Liver (tissue), 9 donors: ENCODE data around the gene NEURL3. TPM values are rescaled to one million over a fixed set of nuclear protein-coding genes. Genes with fewer than 3 reads are reported as not detected.
A peak's percentile ranks its signal among the peaks of the same experiment; 100 is the strongest.

Source experiments
- DNase-seq: peaks from one replicate; pipeline ENCODE4 v3.0.0-alpha.2; 2017; ENCODE audit warnings: low spot score
- H3K27ac ChIP-seq, 2 donors: one replicate each; pipeline ENCODE4 v1.7.0; 2013; ENCODE audit warnings: inconsistent platforms in 2 of 2, low read length in 2 of 2, control low read depth in 1 of 2, low read depth in 1 of 2, mild to moderate bottlenecking in 1 of 2
- H3K27me3 ChIP-seq, 4 donors: one replicate each; pipeline versions ENCODE4 v1.6.1 to v1.7.0; 2013; ENCODE audit warnings: low read length in 3 of 4, inconsistent platforms in 1 of 4, mild to moderate bottlenecking in 1 of 4, moderate library complexity in 1 of 4; ENCODE audit not compliant: control insufficient read depth in 4 of 4, insufficient read depth in 4 of 4
- H3K36me3 ChIP-seq, 4 donors: one replicate each; pipeline versions ENCODE4 v1.6.1 to v1.7.0; 2013; ENCODE audit warnings: low read length in 3 of 4, mild to moderate bottlenecking in 3 of 4, low read depth in 1 of 4, moderate library complexity in 1 of 4; ENCODE audit not compliant: control insufficient read depth in 4 of 4, insufficient read depth in 3 of 4
- H3K4me1 ChIP-seq, 4 donors: one replicate each; pipeline versions ENCODE4 v1.6.1 to v1.7.0; 2013; ENCODE audit warnings: low read length in 3 of 4, mild to moderate bottlenecking in 3 of 4, moderate library complexity in 1 of 4; ENCODE audit not compliant: control insufficient read depth in 4 of 4, insufficient read depth in 4 of 4
- H3K4me3 ChIP-seq, 3 donors: one replicate each; pipeline versions ENCODE4 v1.6.1 to v1.7.0; 2013; ENCODE audit warnings: low read length in 3 of 3, control low read depth in 1 of 3, low read depth in 1 of 3, mild to moderate bottlenecking in 1 of 3
- H3K9ac ChIP-seq, 2 donors: one replicate each; pipeline ENCODE4 v1.7.0; 2013; ENCODE audit warnings: low read length in 2 of 2, mild to moderate bottlenecking in 2 of 2, moderate library complexity in 2 of 2, control low read depth in 1 of 2, low read depth in 1 of 2
- H3K9me3 ChIP-seq, 4 donors: one replicate each; pipeline versions ENCODE4 v1.6.1 to v1.7.0; 2013; ENCODE audit warnings: low read length in 3 of 4; ENCODE audit not compliant: control insufficient read depth in 4 of 4
- ATF3 ChIP-seq: IDR thresholded peaks from 2 replicates; pipeline ENCODE4 v1.6.1; 2016; ENCODE audit warnings: antibody characterized with exemption
- CTCF ChIP-seq: fragments of 150-350 bp; IDR thresholded peaks from 2 replicates; pipeline ENCODE4 v1.5.1; 2017; ENCODE audit warnings: improper control_type of control experiment, low read depth, low read length; ENCODE audit not compliant: missing input control
- FOXA1 ChIP-seq: IDR thresholded peaks from 2 replicates; pipeline ENCODE4 v1.6.1; 2016; ENCODE audit warnings: antibody characterized with exemption
- FOXA2 ChIP-seq: IDR thresholded peaks from 2 replicates; pipeline ENCODE4 v1.6.1; 2016; ENCODE audit warnings: antibody characterized with exemption
- GABPA ChIP-seq, 2 donors: IDR thresholded peaks in 1 of 2; conservative IDR thresholded peaks in 1 of 2; 2 replicates each; pipeline ENCODE4 v1.6.1; 2016; ENCODE audit warnings: antibody characterized with exemption in 2 of 2, mild to moderate bottlenecking in 1 of 2, moderate library complexity in 1 of 2
- HNF4A ChIP-seq, 2 donors: conservative IDR thresholded peaks; 2 replicates each; pipeline ENCODE4 v1.6.1; 2016; ENCODE audit warnings: antibody characterized with exemption in 2 of 2, mild to moderate bottlenecking in 2 of 2
- HNF4G ChIP-seq: IDR thresholded peaks from 2 replicates; pipeline ENCODE4 v1.6.1; 2016; ENCODE audit warnings: antibody characterized with exemption
- JUND ChIP-seq, 2 donors: IDR thresholded peaks; 2 replicates each; pipeline ENCODE4 v1.6.1; 2016; ENCODE audit warnings: antibody characterized with exemption in 2 of 2
- MAX ChIP-seq: IDR thresholded peaks from 2 replicates; pipeline ENCODE4 v1.6.1; 2016; ENCODE audit warnings: antibody characterized with exemption
- NR2F2 ChIP-seq: IDR thresholded peaks from 2 replicates; pipeline ENCODE4 v1.6.1; 2016; ENCODE audit warnings: antibody characterized with exemption
- RAD21 ChIP-seq, 2 donors: IDR thresholded peaks; 2 replicates each; pipeline ENCODE4 v1.6.1; 2016; ENCODE audit warnings: antibody characterized with exemption in 2 of 2, mild to moderate bottlenecking in 2 of 2
- REST ChIP-seq: IDR thresholded peaks from 2 replicates; pipeline ENCODE4 v1.6.1; 2016; ENCODE audit warnings: antibody characterized with exemption, mild to moderate bottlenecking
- RXRA ChIP-seq, 2 donors: IDR thresholded peaks; 2 replicates each; pipeline ENCODE4 v1.6.1; 2017 to 2018; ENCODE audit warnings: antibody characterized with exemption in 2 of 2, mild to moderate bottlenecking in 1 of 2
- SP1 ChIP-seq: IDR thresholded peaks from 2 replicates; pipeline ENCODE4 v1.6.1; 2018; ENCODE audit warnings: antibody characterized with exemption, mild to moderate bottlenecking
- TAF1 ChIP-seq: conservative IDR thresholded peaks from 2 replicates; pipeline ENCODE4 v1.6.1; 2016; ENCODE audit warnings: antibody characterized with exemption, mild to moderate bottlenecking
- YY1 ChIP-seq: IDR thresholded peaks from 2 replicates; pipeline ENCODE4 v1.6.1; 2016; ENCODE audit warnings: antibody characterized with exemption, mild to moderate bottlenecking
- WGBS: extraction: QIAGEN DNeasy Blood & Tissue Kit; methylation state at CpG from one replicate; pipeline ENCODE4 v1.1.7; 2013; 5-methylcytosine and 5-hydroxymethylcytosine counted together
- polyA plus RNA-seq, 2 donors: library from polyadenylated mRNA; stranded (reverse) in 1 of 2; unstranded in 1 of 2; fragments of 200-250 nt in 1 of 2; fragments of >200 nt in 1 of 2; fragmentation: Nextera tagmentation in 1 of 2; extraction: Ambion mirVana in 1 of 2; gene quantifications; one replicate each; pipeline versions ENCODE4 v1.2.1 to v1.2.3, GENCODE V29; 2013 to 2015
- total RNA-seq, 2 donors: library from RNA; depleted of rRNA; stranded (reverse); fragments of >200 nt; gene quantifications; one replicate each; pipeline ENCODE4 v1.2.3, GENCODE V29; 2014
- donor health status: healthy.
- donor health status: healthy.
- donor health status: healthy.
- donor health status: healthy.
- donor health status: healthy.

NEURL3 gene
- total and polyA plus RNA-seq, 4 donors = 0.61 to 3.4 (median 1.4) TPM

GRCh38 chr2:96549466-96549785 is 44.3 kb upstream of the NEURL3 start:
- H3K4me1 ChIP-seq = peaks cover 6 to 45% (median 26%) of the 10 kb centered on the region in 4 donors
- no peak overlapping the region for H3K4me3 ChIP-seq
- no peak for TF ChIP-seq MAX
- TF ChIP-seq FOXA2 = no peak
- TF ChIP-seq RAD21 (IDR thresholded peaks at IDR 0.05) = no peak
- no peak for TF ChIP-seq GABPA (IDR thresholded peaks at IDR 0.05 in 1 of 2, conservative IDR thresholded peaks at IDR 0.05 in 1 of 2)
- no peak for TF ChIP-seq TAF1
- TF ChIP-seq REST = no peak
- TF ChIP-seq YY1 = no peak
- no peak for TF ChIP-seq FOXA1
- TF ChIP-seq SP1 = no peak
- no peak for DNase-seq
- no peaks in the 10 kb centered on the region for H3K27me3 ChIP-seq
- no peaks in the 10 kb centered on the region for H3K9me3 ChIP-seq
- H3K27ac ChIP-seq = peak overlapping the region; percentile 95
- peaks cover 0 to 3% (median 1%) of the 10 kb centered on the region in 4 donors for H3K36me3 ChIP-seq
- H3K9ac ChIP-seq = no peak overlapping the region
- WGBS = 79% methylated on average over 4 of the region's 4 CpGs

GRCh38 chr2:96548558-96549465 is 43.7 kb upstream of the NEURL3 start:
- H3K36me3 ChIP-seq = peaks cover 0 to 3% (median 1%) of the 10 kb centered on the region in 4 donors
- DNase-seq = no peak
- peaks cover 3 to 41% (median 24%) of the 10 kb centered on the region in 4 donors for H3K4me1 ChIP-seq
- TF ChIP-seq HNF4A (conservative IDR thresholded peaks at IDR 0.05) (no peak), REST (no peak), ATF3 (no peak), JUND (IDR thresholded peaks at IDR 0.05) (no peak), SP1 (no peak), RAD21 (IDR thresholded peaks at IDR 0.05) (no peak), HNF4G (no peak), FOXA1 (no peak), NR2F2 (no peak), CTCF (no peak), RXRA (IDR thresholded peaks at IDR 0.05) (no peak), FOXA2 (no peak)
- no peak overlapping the region for H3K4me3 ChIP-seq
- WGBS = 92% methylated on average over 24 of the region's 24 CpGs
- no peak overlapping the region for H3K9ac ChIP-seq
- no peaks in the 10 kb centered on the region for H3K9me3 ChIP-seq
- no peaks in the 10 kb centered on the region for H3K27me3 ChIP-seq
- H3K27ac ChIP-seq = no peak overlapping the region
